Stimulated activated CD8-positive, alpha-beta memory T cell treated with anti-CD3 and anti-CD28 coated beads, Interleukin-2, amount 100 ng/mL, for 1 hour (primary cell): ENCODE results near the gene CIB1.

Experiments
- DNase-seq, 2 donors: peaks; one replicate each; pipeline ENCODE4 v3.0.0-alpha.2; 2020; ENCODE audit warnings: low read depth in 2 of 2

Gene CIB1

DNA sequence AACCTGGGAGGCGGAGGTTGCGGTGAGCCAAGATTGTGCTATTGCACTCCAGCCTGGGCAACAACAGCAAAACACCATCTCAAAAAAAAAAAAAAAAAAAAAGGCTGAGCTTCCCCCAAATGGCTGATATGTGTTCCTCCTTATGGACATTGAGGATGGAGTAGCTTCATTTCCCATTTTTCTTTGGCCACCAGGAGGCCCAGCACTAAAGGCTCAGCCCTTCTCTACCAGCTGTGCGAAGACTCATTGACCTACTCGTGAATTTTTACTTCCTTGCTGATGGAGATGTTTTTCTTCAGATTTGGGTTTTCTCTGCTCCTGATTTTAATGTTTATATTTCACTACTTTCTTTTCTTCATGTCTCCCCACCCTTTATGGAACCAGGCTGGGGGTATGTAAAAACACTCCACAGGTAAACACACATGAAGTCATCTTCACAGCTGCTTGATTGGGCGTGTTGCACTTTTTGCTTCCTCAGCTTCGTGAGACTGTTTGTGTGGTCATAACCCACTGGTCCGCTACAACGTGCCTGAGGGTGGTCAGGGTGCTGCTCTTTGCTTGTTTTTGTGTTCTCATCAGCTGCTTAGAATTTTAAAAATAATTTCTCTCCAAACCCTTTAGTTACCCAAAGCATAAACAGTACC lies 19.1 kb downstream of the CIB1 start:
- no peak for DNase-seq

DNA sequence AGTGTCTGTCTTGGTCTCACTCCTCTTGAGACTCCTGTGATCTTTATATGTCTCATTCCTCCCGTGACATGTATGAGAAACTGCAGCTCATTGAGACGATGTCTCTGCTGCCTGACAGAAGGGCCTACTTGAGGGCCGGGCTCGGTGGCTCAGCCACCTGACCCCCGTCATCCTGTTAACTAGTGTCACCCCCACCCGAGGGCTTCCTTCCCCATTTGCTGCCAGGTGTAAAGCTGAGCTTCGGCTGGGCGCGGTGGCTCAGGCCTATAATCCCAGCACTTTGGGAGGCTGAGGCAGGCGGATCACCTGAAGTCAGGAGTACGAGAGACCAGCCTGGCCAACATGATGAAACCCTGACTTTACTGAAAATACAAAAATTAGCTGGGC lies 19.9 kb downstream of the CIB1 start:
- DNase-seq = no peak

DNA sequence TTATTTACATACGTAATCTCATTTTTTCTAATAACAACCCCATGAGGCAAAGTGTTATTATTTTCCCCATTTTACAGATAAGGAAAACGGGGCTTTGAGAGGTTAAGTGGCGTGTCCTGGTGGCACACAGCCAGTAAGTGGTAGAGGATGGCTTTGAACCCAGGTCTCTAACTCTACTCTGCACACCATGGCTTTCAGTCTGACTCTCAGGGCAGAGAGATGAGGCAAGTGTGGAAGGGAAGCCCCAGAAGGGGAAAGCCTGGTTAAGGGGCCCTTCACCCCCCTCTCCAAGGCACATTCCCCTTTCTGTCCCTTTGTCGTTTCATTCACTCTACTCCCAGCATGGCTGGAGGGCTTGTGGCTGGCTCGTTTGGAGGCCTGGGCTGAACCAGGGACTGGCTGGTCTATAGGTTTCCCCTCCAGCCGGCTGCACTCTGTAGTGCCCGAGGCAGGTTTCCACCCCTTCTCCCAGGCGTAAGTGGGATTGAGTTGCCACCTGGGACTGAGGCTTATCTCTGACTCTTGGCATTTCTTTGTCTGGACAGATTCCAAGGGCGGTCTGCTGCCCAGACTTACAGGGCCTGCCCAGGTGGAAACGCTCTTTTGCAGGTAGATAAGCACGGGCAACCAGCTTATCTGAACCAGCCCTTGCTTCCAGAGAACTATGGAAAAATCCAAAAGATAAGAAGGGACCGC lies 20.5 kb downstream of the CIB1 start:
- DNase-seq = no peak

DNA sequence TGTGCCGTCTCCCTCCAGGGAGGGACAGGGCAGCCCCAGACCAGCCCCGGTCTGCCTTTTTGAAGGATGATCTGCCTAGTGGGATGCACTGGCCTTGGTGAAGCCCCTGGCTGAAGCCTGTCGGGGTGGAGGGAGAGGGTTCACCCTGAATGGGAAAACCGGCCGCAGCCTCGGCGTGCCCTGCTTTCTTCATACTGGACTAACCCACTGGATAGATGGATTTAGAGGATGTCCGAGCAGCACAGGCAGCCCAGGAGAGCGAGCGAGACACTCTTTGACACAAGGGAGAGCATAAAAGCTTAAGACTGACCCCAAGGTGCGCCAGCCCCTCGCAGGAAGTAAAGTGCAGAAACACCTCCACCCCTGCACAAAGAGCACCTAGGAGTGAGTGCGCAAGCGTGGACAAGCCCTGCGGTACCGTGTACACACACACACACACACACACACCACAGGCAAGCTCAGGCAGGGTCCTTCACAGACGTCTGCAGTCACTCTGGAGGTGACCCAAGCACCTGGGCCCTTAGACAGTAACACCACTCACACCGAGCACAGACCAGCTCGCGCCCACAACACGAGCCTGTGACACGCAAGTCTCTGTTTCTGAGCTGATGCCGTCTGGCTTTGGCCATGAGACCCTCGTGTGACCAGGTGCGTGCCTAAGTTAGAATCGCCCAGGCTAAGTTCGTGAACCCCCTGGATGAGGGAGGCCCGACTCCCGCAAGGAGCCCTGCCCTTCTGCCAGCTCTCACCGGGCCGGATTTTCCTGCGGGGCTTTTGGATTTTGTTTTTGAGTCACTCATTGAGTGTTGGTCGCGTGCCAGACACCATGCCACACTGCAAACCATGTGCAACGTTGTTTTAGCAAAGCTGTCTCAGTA lies 21.3 kb downstream of the CIB1 start:
- no peak for DNase-seq

DNA sequence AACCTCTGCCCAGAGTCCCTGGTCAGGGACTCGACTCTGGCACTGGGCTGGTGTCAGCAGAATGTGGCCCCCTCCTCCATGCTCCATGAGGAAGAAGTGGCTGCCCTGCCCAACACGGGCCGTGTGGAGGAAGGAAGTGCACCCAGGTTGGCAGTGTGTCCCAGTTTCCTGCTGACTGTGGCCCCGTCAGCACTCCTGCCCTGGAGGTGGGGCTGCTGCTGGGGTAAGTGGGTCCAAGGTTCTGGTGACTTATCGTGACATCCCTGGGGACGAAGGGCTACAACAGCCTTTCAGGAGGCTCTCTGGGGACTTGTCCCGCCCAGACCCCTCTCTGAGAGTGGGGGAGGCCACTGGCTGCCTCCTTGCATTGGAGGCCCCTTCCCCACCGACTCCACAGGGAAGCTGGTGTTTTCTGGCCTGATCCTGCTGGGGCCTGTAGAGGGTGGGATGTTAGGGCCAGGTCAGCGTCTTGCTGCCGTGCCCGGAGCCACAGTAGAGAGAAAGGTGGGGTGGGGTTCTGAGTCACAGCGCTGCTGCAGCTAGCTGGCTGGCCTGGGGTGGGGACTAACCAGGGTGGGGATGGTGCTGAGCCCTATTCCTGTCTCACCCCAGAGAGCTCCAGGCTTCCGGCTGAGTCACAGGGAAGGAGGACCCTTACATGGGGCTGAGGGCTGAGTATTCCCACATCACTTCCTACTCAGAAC lies 22.1 kb downstream of the CIB1 start:
- no peak for DNase-seq

DNA sequence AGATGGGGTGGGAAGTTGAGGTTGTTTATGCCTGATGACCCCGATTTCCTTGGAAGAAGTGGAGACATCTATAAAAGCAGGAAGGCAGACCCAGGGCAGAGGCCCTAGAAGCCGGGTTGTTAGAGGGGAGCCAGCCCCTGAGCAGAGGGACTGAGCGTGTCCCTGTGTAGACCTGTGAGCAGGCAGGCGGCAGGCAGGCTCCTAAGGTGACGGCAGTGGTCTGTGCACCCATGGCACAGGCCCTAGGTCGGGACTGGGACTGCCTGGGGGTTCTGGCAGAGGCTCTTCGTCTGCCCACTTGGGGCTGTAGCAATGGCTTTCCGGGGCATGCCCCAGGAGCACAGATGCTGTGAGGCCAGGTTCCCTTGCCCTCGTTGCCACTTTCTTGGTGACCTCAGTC lies 22.7 kb downstream of the CIB1 start:
- no peak for DNase-seq

DNA sequence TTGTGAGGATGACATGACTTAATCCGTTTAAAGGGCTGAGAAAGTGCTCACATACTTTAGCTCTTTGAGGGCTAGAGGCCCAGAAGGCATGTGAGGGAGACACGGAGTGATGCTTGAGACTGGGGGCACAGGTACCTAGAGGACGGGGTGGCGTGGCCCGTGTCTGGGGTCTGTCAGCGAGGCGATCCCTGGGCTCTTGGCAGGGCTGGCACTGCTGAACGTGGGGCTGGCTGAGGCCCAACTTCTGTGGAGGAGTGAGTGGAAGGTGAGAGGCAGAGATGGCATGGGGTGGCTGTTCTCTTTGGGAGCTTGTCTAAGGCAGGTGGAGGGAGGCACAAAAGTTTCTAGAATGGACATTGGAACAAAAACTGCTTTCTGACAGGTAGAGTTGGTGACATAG lies 23.1 kb downstream of the CIB1 start:
- no peak for DNase-seq

DNA sequence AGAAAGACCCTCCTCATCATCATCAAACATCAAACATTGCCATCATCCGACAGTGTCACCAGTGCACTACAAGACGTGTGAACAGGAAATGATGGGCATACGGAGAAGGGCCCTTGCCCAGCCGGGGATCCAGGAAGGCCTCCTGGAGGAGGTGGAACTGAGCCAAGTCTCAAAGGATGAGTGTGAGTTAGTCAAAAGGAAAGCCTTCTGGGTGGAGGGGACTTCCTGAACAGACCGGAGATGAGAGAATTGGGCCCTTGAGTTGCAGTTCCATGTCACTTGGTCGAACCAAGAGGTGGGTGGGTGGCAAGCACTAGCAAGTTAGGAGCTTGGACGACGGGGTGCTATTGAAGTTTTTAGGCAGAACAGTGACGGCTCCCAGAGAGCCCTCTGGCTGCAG lies 24.1 kb downstream of the CIB1 start:
- DNase-seq = no peak

DNA sequence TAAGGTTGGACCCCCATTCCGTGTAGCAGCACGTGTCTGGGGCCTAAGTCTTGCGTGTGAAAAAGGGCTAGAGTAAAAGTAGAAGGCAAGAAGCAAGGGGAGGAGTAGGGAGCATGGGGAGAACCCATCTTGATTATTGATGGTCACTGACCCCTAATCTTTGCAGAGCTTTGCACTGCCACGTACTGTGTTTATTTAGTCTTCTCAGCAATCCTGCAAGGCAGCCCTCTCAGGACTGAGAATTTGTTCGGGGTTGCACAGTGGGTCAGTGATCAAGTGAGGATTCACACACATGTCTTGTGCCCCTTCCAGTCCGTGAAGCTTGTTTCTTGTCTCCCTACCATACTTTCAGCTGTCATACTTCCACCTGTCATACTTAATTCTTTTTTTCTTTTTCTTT lies 25.4 kb downstream of the CIB1 start:
- no peak for DNase-seq

DNA sequence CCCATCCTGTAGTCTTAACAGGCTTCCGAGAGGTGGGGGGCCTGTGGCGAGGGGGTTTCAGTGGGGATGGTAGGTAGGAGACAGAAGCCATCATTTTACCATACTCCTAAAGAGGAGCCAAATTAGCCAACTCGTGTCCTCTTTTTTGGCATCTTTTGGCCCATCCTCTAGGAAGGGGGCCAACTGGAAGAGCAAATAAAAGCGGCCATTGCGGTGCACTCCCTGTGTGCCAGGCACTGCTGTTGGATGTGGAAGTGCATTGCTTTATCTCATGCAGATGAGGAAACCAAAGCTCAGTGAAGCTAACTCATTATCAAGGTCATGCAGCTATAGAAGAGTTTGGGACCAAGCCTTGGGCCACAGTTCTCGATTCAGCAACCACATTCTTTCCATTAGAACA lies 26.5 kb downstream of the CIB1 start:
- no peak for DNase-seq

DNA sequence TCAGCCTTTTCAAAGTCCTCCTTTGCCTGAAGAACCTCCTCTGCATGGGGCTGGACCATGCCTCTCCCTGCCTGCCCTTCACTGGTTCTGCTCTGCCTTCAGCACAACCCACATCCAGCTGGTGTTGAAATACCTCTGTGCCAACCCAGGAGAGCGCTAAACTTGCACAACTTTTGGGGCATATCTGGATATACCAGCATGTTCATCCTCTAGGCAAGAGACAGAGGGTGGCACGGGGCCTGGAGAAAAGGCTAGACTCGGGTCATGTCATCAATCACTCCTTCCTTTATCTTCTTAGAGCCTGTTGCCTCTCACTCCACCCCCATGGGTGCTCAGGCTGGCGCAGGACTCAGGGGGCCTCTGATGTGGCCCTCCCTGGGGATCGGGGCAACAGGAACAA lies 27.9 kb downstream of the CIB1 start:
- DNase-seq = no peak

DNA sequence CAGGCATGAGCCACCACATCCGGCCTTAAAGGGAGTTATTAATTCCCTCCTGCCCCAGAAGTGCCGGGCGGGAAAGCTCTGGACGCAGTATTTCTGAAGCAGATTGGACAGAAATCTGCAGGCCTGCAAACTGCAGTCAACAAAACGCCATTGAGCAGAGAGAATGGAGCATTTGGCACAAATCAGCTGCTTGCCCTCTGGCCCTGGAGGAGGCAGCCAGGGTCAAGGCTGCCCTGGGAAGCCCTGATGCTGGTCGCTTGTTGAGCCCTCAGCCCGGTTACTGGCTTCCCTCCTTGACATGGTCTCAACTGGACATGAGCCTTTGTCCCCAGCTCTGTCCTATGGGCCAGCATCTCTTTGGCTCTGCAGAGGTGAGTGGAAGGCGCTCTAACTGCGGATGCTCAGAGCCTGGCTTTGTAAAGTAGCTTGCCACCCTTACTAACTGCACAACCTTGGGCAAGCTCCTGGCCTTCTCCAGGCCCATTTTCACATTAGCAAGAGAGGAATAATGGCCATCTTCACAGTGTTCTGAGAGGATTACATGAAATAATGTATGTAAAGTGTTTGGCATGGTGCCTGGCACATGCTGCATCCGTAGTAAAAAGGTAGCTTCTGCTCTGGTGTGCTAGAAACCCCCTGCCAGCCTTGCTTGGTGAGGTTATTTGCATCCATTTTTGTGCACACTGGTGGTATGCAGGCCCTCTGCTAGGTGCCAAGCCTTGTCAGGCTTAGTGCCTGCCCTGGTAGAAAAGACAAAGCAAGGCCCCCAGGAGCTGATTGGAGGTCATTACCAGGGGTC lies 28.5 kb downstream of the CIB1 start:
- no peak for DNase-seq

DNA sequence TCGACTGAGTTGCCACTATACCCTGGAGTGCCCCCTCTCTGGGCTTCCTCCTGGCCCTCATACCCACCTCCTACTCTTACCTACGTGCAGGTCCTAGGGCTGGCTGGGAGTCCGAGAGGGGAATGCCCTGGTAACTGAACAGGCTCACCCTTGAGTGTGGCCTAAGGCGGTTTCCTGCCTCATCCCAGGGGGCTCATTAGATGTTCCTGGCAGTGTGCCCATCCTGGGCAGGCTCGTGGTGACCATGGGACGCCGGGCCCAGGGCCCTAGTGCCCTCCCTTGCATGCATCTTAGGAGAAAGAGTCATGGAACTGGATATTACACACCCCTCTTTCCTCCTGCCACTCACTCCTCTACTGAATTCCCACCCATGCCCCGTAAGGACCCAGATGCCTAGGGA lies 29.8 kb downstream of the CIB1 start:
- DNase-seq = no peak

DNA sequence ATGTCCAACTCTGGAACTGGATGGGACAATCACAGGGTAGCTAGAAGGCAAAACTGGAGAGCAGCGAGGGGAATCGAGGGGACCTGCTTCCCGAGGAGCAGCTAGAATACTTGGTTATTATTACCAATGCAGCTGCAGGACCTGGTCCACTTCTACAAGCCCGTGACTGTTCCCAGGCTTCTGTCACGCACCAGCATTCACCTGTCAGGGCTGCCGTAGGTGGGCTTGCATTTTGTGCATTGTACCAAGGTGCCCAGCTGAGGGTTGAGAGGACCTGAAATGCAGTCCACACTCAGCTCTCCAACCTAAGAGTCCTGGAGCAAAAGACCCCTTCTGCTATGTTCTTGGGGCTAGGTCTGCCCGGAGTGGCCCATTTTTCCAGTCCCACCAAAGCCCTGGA lies 30.3 kb downstream of the CIB1 start:
- DNase-seq = no peak

DNA sequence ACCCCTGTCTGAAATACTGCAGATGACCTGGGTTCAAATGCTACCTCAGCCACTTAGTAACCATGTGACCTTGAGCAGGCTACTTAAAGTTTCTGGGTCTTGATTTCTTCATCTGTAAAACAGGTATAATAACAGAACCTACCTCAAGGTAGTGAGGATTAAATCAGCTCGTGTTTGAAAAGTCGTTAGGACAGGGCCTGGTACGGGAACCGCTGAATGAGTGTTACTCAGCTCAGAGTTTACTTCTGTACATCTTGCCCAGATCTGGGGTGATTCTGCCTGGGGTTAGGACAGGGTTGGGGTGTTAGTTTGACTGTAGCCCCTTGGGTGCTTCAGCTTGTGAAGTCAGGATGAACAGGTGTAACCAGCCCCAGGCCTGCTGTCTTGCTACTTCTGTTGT lies 30.8 kb downstream of the CIB1 start:
- no peak for DNase-seq

DNA sequence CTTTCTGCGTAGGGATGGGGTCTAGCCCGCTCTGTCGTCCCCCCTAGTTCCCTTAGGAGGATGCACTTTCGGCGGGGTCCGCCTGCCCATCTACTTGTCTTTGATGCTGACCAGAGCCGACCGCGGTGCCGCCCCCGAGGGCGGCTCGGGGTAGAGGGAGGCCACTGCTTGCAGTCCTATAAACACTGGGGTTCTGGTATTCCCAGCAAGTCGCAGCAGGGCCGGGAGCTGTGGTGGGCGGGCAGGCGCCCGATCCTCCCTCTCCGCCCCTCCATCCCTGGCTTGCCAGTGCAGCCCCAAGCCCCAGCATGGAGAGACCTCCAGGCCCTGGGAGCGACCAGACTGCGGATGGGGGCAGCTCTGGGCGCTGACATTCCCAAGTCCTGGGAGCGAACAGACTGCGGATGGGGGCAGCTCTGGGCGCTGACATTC lies 31.8 kb downstream of the CIB1 start:
- no peak for DNase-seq

DNA sequence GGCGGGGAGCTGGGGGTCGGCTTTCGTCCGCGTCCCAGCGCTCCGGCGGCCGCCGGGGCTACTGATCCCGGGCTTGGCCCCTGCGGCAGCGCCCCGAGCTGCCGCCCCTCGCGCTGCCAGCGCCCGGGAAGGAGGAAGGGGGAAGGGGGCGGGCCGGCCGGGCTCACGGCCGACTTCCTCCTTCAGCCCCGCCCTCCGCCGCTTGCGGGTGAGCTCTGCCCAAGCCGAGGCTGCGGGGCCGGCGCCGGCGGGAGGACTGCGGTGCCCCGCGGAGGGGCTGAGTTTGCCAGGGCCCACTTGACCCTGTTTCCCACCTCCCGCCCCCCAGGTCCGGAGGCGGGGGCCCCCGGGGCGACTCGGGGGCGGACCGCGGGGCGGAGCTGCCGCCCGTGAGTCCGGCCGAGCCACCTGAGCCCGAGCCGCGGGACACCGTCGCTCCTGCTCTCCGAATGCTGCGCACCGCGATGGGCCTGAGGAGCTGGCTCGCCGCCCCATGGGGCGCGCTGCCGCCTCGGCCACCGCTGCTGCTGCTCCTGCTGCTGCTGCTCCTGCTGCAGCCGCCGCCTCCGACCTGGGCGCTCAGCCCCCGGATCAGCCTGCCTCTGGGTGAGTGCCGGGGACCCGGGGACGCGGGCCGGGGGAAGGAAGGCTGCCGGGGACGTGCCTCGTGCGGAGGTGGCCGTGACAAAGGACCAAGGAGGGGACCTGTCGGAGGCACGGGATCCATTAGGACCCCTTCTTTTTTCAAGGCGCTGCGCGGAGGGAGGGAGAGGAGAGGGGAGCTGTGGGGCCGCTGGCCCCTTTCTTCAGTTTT lies 32.4 kb downstream of the CIB1 start, which contains the start of gene SEMA4B:
SEMA4B (plus strand) TSS at position 201 of the 814 bp plus-strand sequence; CDS start at position 450, 249 bp downstream.
- peak; percentile 42 to 55 for DNase-seq

DNA sequence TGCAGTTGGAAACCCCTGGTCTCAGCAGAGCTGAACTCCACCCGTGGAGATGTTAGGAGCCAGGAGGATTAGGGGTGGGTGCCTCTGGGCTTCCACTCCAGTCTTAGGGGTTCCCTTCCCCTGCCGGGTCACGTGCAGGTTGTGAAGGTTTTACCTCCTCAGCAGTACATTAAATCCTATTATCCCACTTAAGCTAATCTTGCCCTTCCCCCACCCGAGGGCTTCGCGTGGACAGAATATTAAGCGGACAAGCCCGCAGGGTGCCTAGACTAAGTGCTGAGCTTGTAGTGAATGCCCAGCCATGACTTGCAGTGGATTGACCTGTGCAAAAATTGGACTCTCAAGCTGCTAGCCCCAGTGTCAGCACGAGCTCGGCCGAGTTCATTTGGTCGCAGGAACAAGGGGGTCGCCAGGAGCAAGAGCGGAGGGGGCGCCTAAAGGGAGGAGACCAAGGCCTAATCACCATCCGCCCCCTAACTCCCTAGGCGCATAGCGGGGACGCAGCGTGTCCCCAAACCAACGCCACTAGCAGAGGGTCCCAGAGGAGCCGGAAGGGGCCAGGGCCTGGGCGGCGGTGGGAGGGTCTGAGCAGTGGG lies 33.1 kb downstream of the CIB1 start:
- DNase-seq = no peak

DNA sequence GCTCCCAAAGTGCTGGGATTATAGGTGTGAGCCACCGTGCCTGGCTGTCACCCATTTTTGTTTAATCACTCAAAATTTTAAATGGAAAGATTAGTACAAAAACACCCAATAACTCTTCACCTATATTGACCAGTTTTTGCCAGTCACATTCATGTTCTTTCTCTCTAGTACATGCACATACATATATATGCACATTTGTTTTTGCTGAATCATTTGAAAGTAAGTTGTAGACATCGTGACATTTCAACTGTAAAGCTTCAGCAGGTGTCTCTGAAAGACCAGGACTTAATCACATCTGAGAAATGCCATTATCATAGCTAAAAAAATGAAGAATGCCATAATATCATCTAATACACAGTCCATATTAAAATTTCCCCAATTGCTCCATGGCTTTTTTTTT lies 39.1 kb downstream of the CIB1 start:
- no peak for DNase-seq
